Measurements from ENCODE around the gene CRELD2.

CRELD2 gene

GRCh38 chr22:49869845-49870712, 48.4 kb upstream of the CRELD2 start:
- no peak overlapping the region for H3K4me2 ChIP-seq (ENCODE audit: low read length)
- no peak for TF ChIP-seq EZH2 (IDR thresholded peaks at IDR 0.05; ENCODE audit: borderline replicate concordance, low read length)
- no peak for TF ChIP-seq CTCF (IDR thresholded peaks at IDR 0.05; ENCODE audit: low read length)
- peaks cover 83% of the 10 kb centered on the region for H3K79me2 ChIP-seq (ENCODE audit: insufficient read depth, low read length)
- H3K4me1 ChIP-seq (ENCODE audit: insufficient read depth, low read length, severe bottlenecking): no peaks in the 10 kb centered on the region
- no peaks in the 10 kb centered on the region for H3K9me2 ChIP-seq (ENCODE audit: low read depth, low read length)
- H3K36me3 ChIP-seq (ENCODE audit: insufficient read depth, low read length): peaks cover 48% of the 10 kb centered on the region
- no peaks in the 10 kb centered on the region for H3K27me3 ChIP-seq (ENCODE audit: insufficient read depth, low read length)
- H3K27ac ChIP-seq (ENCODE audit: low read depth, low read length, poor library complexity, severe bottlenecking): no peak overlapping the region
- no peak overlapping the region for H3K9ac ChIP-seq (ENCODE audit: low read length)
- H2AFZ ChIP-seq (ENCODE audit: low read length): no peak overlapping the region
- no peaks in the 10 kb centered on the region for H4K20me1 ChIP-seq (ENCODE audit: insufficient read depth, low read length)
- no peaks in the 10 kb centered on the region for H3F3A ChIP-seq (ENCODE audit: insufficient read depth, low read length)
- H3K4me3 ChIP-seq (ENCODE audit: low read depth, low read length, poor library complexity, severe bottlenecking): no peak overlapping the region
- peaks cover 36% of the 10 kb centered on the region for H3K9me3 ChIP-seq (ENCODE audit: low read length)

GRCh38 chr22:49871482-49871881, 47.0 kb upstream of the CRELD2 start:
- no peaks in the 10 kb centered on the region for H3K9me2 ChIP-seq (ENCODE audit: low read depth, low read length)
- TF ChIP-seq EZH2 (IDR thresholded peaks at IDR 0.05; ENCODE audit: borderline replicate concordance, low read length): no peak
- TF ChIP-seq CTCF (IDR thresholded peaks at IDR 0.05; ENCODE audit: low read length): no peak
- H3F3A ChIP-seq (ENCODE audit: insufficient read depth, low read length): no peaks in the 10 kb centered on the region
- peaks cover 83% of the 10 kb centered on the region for H3K79me2 ChIP-seq (ENCODE audit: insufficient read depth, low read length)
- H3K4me3 ChIP-seq (ENCODE audit: low read depth, low read length, poor library complexity, severe bottlenecking): no peak overlapping the region
- no peaks in the 10 kb centered on the region for H3K27me3 ChIP-seq (ENCODE audit: insufficient read depth, low read length)
- H3K9ac ChIP-seq (ENCODE audit: low read length): no peak overlapping the region
- H3K27ac ChIP-seq (ENCODE audit: low read depth, low read length, poor library complexity, severe bottlenecking): no peak overlapping the region
- peaks cover 35% of the 10 kb centered on the region for H3K9me3 ChIP-seq (ENCODE audit: low read length)
- no peaks in the 10 kb centered on the region for H3K4me1 ChIP-seq (ENCODE audit: insufficient read depth, low read length, severe bottlenecking)
- peaks cover 46% of the 10 kb centered on the region for H3K36me3 ChIP-seq (ENCODE audit: insufficient read depth, low read length)
- H3K4me2 ChIP-seq (ENCODE audit: low read length): no peak overlapping the region
- H2AFZ ChIP-seq (ENCODE audit: low read length): no peak overlapping the region
- H4K20me1 ChIP-seq (ENCODE audit: insufficient read depth, low read length): no peaks in the 10 kb centered on the region

- Histone ChIP-seq H3K27ac (ENCODE audit: low read depth, low read length, poor library complexity, severe bottlenecking) (no peak overlapping the region), H3K79me2 (ENCODE audit: insufficient read depth, low read length) (peaks cover 78% of the 10 kb centered on the region), H3K4me1 (ENCODE audit: insufficient read depth, low read length, severe bottlenecking) (no peaks in the 10 kb centered on the region), H2AFZ (ENCODE audit: low read length) (no peak overlapping the region), H3K9ac (ENCODE audit: low read length) (no peak overlapping the region), H3K4me3 (ENCODE audit: low read depth, low read length, poor library complexity, severe bottlenecking) (no peak overlapping the region), H3K27me3 (ENCODE audit: insufficient read depth, low read length) (no peaks in the 10 kb centered on the region), H3F3A (ENCODE audit: insufficient read depth, low read length) (no peaks in the 10 kb centered on the region), H3K36me3 (ENCODE audit: insufficient read depth, low read length) (peaks cover 43% of the 10 kb centered on the region), H3K9me2 (ENCODE audit: low read depth, low read length) (no peaks in the 10 kb centered on the region), H4K20me1 (ENCODE audit: insufficient read depth, low read length) (no peaks in the 10 kb centered on the region), H3K9me3 (ENCODE audit: low read length) (peaks cover 28% of the 10 kb centered on the region), H3K4me2 (ENCODE audit: low read length) (no peak overlapping the region)
- TF ChIP-seq EZH2 (IDR thresholded peaks at IDR 0.05; ENCODE audit: borderline replicate concordance, low read length) (no peak), CTCF (IDR thresholded peaks at IDR 0.05; ENCODE audit: low read length) (no peak)
Measured at GRCh38 chr22:49872347-49872746, 46.1 kb upstream of the CRELD2 start.

All from OCI-LY1 (cell line).